GM12878 (cell line): Measurements from ENCODE around the gene TTC22.

Experiments used
- FOXM1 ChIP-seq: IDR thresholded peaks from 2 replicates; pipeline ENCODE4 v1.6.1; 2012; ENCODE audit warnings: low read depth, mild to moderate bottlenecking, inconsistent platforms, low read length, moderate library complexity
- MYC ChIP-seq: IDR thresholded peaks from 2 replicates; pipeline ENCODE4 v1.6.1; 2011; ENCODE audit warnings: mild to moderate bottlenecking, low read length, moderate library complexity, inconsistent platforms; ENCODE audit not compliant: insufficient read depth, insufficient replicate concordance, insufficient read length, severe bottlenecking
- POLR2A ChIP-seq: IDR thresholded peaks from 2 replicates; pipeline ENCODE4 v1.6.1; 2011; ENCODE audit warnings: low read depth, mild to moderate bottlenecking, low read length
- POLR2AphosphoS5 ChIP-seq: IDR thresholded peaks from 2 replicates; pipeline ENCODE4 v1.6.1; 2011; ENCODE audit warnings: mild to moderate bottlenecking, low read length, inconsistent platforms
- SREBF2 ChIP-seq: IDR thresholded peaks from 2 replicates; pipeline ENCODE4 v1.6.1; 2012; ENCODE audit warnings: mild to moderate bottlenecking, low read length
- SUZ12 ChIP-seq: fragments of 200-600 bp; sonication (generic); IDR thresholded peaks from one replicate; pipeline ENCODE4 v1.6.1; 2018; ENCODE audit warnings: antibody characterized with exemption, mild to moderate bottlenecking; ENCODE audit not compliant: unreplicated experiment
- TAF1 ChIP-seq: IDR thresholded peaks from 2 replicates; pipeline ENCODE4 v1.6.1; 2011; ENCODE audit warnings: mild to moderate bottlenecking, low read depth, low read length, borderline replicate concordance
- TCF12 ChIP-seq: IDR thresholded peaks from 2 replicates; pipeline ENCODE4 v1.6.1; 2011; ENCODE audit warnings: low read depth, mild to moderate bottlenecking, low read length
- TF ChIP-seq, protein P1 (sequence below): fragments of 450-650 bp; IDR thresholded peaks from 2 replicates; pipeline ENCODE4 v1.6.1; 2017; ENCODE audit warnings: mild to moderate bottlenecking
- TF ChIP-seq, protein P2 (sequence below), 3 experiments: IDR thresholded peaks in 2 of 3; conservative IDR thresholded peaks in 1 of 3; 2 replicates each; pipeline ENCODE4 v1.5.1; 2011; ENCODE audit warnings: low read depth in 3 of 3, low read length in 3 of 3, mild to moderate bottlenecking in 3 of 3, control low read depth in 2 of 3, moderate library complexity in 2 of 3, inconsistent platforms in 1 of 3, mixed read lengths in 1 of 3; ENCODE audit not compliant: control insufficient read depth in 2 of 3, insufficient read depth in 1 of 3; ENCODE audit errors: extremely low read depth in 1 of 3
- TF ChIP-seq, protein P3 (sequence below): IDR thresholded peaks from 2 replicates; pipeline ENCODE4 v1.6.1; 2011; ENCODE audit warnings: low read depth, mild to moderate bottlenecking, low read length, moderate library complexity, borderline replicate concordance; ENCODE audit errors: extremely low read depth
- TF ChIP-seq, protein P4 (sequence below): IDR thresholded peaks from 2 replicates; pipeline ENCODE4 v1.6.1; 2012; ENCODE audit warnings: mild to moderate bottlenecking, low read depth, low read length

DNA sequence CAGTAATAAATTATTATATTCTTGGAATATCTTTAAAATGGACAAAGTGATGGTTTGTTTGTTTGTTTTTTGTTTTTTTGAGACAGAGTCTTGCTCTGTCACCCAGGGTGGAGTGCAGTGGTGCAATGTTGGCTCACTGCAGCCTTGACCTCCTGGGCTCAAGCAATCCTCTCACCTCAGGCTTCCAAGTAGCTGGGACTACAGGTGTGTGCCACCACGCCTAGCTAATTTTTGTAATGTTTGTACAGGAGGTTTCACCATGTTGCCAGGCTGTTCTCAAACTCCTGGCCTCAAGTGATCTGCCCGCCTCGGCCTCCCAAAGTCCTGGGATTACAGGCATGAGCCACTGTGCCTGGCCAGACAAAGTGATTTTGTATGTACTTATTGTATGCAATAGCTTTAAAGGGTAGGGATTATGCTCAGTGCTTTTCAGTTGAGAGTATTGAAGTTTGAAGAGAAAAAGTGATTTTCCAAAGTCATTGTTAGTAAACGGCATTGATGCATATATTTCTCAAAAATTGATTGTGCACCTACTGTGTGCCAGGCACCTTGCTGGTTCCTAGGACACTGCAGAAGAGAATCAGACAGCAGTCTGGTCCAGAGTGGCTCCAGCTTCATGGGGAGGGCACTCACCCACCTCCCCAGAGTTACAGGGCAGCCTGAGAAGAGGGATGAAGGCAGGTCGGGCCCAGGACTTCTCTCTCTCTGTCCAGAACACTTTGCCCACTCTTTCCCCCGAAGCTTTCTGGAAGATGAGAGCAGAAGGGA, 34.2 kb upstream of the TTC22 start:
- TF ChIP-seq SUZ12 = no peak
- TF ChIP-seq MYC = no peak
- TF ChIP-seq, protein P1, sequence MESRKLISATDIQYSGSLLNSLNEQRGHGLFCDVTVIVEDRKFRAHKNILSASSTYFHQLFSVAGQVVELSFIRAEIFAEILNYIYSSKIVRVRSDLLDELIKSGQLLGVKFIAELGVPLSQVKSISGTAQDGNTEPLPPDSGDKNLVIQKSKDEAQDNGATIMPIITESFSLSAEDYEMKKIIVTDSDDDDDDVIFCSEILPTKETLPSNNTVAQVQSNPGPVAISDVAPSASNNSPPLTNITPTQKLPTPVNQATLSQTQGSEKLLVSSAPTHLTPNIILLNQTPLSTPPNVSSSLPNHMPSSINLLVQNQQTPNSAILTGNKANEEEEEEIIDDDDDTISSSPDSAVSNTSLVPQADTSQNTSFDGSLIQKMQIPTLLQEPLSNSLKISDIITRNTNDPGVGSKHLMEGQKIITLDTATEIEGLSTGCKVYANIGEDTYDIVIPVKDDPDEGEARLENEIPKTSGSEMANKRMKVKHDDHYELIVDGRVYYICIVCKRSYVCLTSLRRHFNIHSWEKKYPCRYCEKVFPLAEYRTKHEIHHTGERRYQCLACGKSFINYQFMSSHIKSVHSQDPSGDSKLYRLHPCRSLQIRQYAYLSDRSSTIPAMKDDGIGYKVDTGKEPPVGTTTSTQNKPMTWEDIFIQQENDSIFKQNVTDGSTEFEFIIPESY = no peak
- no peak for TF ChIP-seq FOXM1
- TF ChIP-seq, protein P2, sequence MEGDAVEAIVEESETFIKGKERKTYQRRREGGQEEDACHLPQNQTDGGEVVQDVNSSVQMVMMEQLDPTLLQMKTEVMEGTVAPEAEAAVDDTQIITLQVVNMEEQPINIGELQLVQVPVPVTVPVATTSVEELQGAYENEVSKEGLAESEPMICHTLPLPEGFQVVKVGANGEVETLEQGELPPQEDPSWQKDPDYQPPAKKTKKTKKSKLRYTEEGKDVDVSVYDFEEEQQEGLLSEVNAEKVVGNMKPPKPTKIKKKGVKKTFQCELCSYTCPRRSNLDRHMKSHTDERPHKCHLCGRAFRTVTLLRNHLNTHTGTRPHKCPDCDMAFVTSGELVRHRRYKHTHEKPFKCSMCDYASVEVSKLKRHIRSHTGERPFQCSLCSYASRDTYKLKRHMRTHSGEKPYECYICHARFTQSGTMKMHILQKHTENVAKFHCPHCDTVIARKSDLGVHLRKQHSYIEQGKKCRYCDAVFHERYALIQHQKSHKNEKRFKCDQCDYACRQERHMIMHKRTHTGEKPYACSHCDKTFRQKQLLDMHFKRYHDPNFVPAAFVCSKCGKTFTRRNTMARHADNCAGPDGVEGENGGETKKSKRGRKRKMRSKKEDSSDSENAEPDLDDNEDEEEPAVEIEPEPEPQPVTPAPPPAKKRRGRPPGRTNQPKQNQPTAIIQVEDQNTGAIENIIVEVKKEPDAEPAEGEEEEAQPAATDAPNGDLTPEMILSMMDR (IDR thresholded peaks at IDR 0.05 in 2 of 3, conservative IDR thresholded peaks at IDR 0.05 in 1 of 3; ENCODE audit: control insufficient read depth in 2 of 3, extremely low read depth in 1 of 3, insufficient read depth in 1 of 3, low read depth in 3 of 3, low read length in 3 of 3) = no peak
- no peak for TF ChIP-seq POLR2AphosphoS5
- no peak for TF ChIP-seq TAF1
- TF ChIP-seq SREBF2 = no peak
- no peak for TF ChIP-seq TCF12
- TF ChIP-seq, protein P3, sequence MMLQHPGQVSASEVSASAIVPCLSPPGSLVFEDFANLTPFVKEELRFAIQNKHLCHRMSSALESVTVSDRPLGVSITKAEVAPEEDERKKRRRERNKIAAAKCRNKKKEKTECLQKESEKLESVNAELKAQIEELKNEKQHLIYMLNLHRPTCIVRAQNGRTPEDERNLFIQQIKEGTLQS = no peak
- TF ChIP-seq, protein P4, sequence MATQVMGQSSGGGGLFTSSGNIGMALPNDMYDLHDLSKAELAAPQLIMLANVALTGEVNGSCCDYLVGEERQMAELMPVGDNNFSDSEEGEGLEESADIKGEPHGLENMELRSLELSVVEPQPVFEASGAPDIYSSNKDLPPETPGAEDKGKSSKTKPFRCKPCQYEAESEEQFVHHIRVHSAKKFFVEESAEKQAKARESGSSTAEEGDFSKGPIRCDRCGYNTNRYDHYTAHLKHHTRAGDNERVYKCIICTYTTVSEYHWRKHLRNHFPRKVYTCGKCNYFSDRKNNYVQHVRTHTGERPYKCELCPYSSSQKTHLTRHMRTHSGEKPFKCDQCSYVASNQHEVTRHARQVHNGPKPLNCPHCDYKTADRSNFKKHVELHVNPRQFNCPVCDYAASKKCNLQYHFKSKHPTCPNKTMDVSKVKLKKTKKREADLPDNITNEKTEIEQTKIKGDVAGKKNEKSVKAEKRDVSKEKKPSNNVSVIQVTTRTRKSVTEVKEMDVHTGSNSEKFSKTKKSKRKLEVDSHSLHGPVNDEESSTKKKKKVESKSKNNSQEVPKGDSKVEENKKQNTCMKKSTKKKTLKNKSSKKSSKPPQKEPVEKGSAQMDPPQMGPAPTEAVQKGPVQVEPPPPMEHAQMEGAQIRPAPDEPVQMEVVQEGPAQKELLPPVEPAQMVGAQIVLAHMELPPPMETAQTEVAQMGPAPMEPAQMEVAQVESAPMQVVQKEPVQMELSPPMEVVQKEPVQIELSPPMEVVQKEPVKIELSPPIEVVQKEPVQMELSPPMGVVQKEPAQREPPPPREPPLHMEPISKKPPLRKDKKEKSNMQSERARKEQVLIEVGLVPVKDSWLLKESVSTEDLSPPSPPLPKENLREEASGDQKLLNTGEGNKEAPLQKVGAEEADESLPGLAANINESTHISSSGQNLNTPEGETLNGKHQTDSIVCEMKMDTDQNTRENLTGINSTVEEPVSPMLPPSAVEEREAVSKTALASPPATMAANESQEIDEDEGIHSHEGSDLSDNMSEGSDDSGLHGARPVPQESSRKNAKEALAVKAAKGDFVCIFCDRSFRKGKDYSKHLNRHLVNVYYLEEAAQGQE = no peak
- no peak for TF ChIP-seq POLR2A
